C4-2B (cell line): ENCODE results near the gene JAK1.

Source experiments
- ZFX ChIP-seq: fragments of 450-650 bp; IDR thresholded peaks from 2 replicates; pipeline ENCODE4 v1.6.1; 2017
- TF ChIP-seq, protein P1 (sequence below): fragments of 450-650 bp; conservative IDR thresholded peaks from 2 replicates; pipeline ENCODE4 v1.5.1; 2017; ENCODE audit warnings: mild to moderate bottlenecking

DNA sequence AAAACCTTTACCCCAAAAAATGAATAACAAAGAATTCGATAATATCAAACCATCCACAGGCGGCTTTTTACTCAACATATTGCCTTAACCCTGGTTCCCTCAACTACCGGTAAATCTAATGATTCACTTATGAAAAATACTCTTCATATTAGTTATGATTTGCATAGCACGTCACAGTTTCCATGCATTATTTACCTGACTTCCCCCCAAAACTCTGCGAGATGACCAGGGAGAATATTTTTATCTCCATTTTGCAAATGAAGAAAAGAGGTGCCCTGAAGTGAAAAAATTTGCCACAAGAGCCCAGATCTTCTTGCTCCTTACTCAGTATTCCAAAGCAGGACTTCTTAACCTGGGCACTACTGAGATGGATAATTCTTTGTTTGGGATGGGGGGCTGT, 2.9 kb downstream of the JAK1 start:
- TF ChIP-seq, protein P1, sequence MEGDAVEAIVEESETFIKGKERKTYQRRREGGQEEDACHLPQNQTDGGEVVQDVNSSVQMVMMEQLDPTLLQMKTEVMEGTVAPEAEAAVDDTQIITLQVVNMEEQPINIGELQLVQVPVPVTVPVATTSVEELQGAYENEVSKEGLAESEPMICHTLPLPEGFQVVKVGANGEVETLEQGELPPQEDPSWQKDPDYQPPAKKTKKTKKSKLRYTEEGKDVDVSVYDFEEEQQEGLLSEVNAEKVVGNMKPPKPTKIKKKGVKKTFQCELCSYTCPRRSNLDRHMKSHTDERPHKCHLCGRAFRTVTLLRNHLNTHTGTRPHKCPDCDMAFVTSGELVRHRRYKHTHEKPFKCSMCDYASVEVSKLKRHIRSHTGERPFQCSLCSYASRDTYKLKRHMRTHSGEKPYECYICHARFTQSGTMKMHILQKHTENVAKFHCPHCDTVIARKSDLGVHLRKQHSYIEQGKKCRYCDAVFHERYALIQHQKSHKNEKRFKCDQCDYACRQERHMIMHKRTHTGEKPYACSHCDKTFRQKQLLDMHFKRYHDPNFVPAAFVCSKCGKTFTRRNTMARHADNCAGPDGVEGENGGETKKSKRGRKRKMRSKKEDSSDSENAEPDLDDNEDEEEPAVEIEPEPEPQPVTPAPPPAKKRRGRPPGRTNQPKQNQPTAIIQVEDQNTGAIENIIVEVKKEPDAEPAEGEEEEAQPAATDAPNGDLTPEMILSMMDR, result no peak
- no peak for TF ChIP-seq ZFX
